ENCODE measurements around the gene SESN3.

SESN3 gene

DNA sequence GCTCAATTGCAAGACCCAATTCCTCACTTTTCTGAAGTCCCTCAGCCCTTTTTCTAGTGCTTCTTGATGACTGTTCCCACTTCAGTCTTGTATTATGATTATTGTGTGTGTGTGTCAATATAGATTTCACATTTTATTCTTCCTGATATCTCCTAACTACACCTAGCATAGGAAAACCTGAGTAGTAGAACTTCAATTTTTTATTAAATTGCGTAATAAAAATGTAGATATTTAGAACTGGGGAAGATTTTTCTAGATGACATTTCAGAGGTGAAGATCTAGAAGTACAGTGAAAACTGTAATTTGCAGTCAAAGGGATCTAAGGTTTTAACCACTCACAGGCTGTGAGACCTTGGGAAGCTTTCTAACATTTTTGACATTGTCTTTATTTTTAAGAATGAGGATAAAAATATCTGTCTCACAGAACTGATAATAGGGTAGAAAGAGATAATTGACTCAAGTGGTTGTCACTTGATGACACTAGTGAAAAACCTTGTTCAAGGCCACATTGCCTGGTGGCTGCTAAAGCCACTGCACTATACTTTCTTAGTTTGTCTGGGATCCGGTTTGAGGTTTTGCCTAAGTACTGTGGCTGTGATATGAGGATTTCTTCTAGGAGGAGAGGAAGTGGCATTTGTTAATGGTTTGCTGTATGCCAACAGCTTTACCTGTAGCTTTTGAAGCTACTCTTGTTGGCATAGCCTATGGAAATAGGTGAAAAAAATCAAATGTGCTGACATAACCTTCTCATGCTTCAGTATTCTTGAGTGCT is 32.2 kb upstream of the SESN3 start:
- POLR2A ChIA-PET: interaction anchor here (1.1 kb wide), 1 partner anchor 32 kb away, joined by 3 read pairs; no protein-coding TSS in a partner anchor
- TF ChIP-seq ZNF501 (tag by site-specific recombination; IDR thresholded peaks at IDR 0.05): no peak
- no peak for TF ChIP-seq ZNF660 (tag by site-specific recombination; IDR thresholded peaks at IDR 0.05)
- no peak for TF ChIP-seq SP2 (tag by site-specific recombination; IDR thresholded peaks at IDR 0.05)
- TF ChIP-seq ZNF596 (tag by site-specific recombination; IDR thresholded peaks at IDR 0.05): no peak
- no peak for TF ChIP-seq ZNF654 (tag by site-specific recombination; IDR thresholded peaks at IDR 0.05; ENCODE audit: low read depth)
- TF ChIP-seq KLF9 (tag by site-specific recombination; IDR thresholded peaks at IDR 0.05; ENCODE audit: low read depth): no peak
- no peak for TF ChIP-seq ZNF341 (tag by site-specific recombination; IDR thresholded peaks at IDR 0.05; ENCODE audit: low read depth)
- no peak for TF ChIP-seq OVOL3 (tag by site-specific recombination; IDR thresholded peaks at IDR 0.05)
- no peak for TF ChIP-seq ZNF23 (tag by site-specific recombination; IDR thresholded peaks at IDR 0.05; ENCODE audit: borderline replicate concordance)
- TF ChIP-seq, protein P1, sequence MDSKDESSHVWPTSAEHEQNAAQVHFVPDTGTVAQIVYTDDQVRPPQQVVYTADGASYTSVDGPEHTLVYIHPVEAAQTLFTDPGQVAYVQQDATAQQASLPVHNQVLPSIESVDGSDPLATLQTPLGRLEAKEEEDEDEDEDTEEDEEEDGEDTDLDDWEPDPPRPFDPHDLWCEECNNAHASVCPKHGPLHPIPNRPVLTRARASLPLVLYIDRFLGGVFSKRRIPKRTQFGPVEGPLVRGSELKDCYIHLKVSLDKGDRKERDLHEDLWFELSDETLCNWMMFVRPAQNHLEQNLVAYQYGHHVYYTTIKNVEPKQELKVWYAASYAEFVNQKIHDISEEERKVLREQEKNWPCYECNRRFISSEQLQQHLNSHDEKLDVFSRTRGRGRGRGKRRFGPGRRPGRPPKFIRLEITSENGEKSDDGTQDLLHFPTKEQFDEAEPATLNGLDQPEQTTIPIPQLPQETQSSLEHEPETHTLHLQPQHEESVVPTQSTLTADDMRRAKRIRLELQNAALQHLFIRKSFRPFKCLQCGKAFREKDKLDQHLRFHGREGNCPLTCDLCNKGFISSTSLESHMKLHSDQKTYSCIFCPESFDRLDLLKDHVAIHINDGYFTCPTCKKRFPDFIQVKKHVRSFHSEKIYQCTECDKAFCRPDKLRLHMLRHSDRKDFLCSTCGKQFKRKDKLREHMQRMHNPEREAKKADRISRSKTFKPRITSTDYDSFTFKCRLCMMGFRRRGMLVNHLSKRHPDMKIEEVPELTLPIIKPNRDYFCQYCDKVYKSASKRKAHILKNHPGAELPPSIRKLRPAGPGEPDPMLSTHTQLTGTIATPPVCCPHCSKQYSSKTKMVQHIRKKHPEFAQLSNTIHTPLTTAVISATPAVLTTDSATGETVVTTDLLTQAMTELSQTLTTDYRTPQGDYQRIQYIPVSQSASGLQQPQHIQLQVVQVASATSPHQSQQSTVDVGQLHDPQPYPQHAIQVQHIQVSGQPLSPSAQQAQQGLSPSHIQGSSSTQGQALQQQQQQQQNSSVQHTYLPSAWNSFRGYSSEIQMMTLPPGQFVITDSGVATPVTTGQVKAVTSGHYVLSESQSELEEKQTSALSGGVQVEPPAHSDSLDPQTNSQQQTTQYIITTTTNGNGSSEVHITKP (tag by site-specific recombination; IDR thresholded peaks at IDR 0.05): no peak
- no peak overlapping the region for H3K27ac ChIP-seq (ENCODE audit: extremely low read depth, low read depth, low read length)
- H3K9me3 ChIP-seq (ENCODE audit: control insufficient read depth, insufficient read depth, low read depth, low read length): no peaks in the 10 kb centered on the region
- H3K36me3 ChIP-seq (ENCODE audit: control insufficient read depth in 2 of 2, insufficient read depth in 1 of 2, low read length in 2 of 2): no peaks in the 10 kb centered on the region
- CTCF ChIA-PET: interaction anchor here (0.6 to 1.3 kb wide), 4 partner anchors 8 to 442 kb away, joined by 3 to 4 read pairs (median 3); no protein-coding TSS in a partner anchor
- H3K4me3 ChIP-seq (ENCODE audit: low read depth, low read length): no peak overlapping the region
- H3K4me1 ChIP-seq (ENCODE audit: control insufficient read depth, insufficient read depth, low read length): no peaks in the 10 kb centered on the region

GRCh38 chr11:95257456-95257971 is 26.5 kb upstream of the SESN3 start:
- H3K27ac ChIP-seq (ENCODE audit: extremely low read depth, low read depth, low read length): no peak overlapping the region
- ChIA-PET CTCF (interaction anchor here (1.0 kb wide), 1 partner anchor 82 kb away, joined by 3 read pairs; no protein-coding TSS in a partner anchor), POLR2A (interaction anchor here (1.3 kb wide), 1 partner anchor 26 kb away, joined by 3 read pairs; the partner anchor contains the start of gene SESN3)
- no peaks in the 10 kb centered on the region for H3K9me3 ChIP-seq (ENCODE audit: control insufficient read depth, insufficient read depth, low read depth, low read length)
- H3K36me3 ChIP-seq (ENCODE audit: control insufficient read depth in 2 of 2, insufficient read depth in 1 of 2, low read length in 2 of 2): no peaks in the 10 kb centered on the region
- H3K4me3 ChIP-seq (ENCODE audit: low read depth, low read length): no peak overlapping the region
- TF ChIP-seq ZNF600 (tag by site-specific recombination; IDR thresholded peaks at IDR 0.05): no peak
- no peak for TF ChIP-seq ZBTB26 (tag by site-specific recombination; optimal IDR thresholded peaks at IDR 0.05)
- no peak for TF ChIP-seq ZNF280C (tag by site-specific recombination; IDR thresholded peaks at IDR 0.05)
- TF ChIP-seq ZNF10 (tag by site-specific recombination; IDR thresholded peaks at IDR 0.05): no peak
- TF ChIP-seq, protein P2, sequence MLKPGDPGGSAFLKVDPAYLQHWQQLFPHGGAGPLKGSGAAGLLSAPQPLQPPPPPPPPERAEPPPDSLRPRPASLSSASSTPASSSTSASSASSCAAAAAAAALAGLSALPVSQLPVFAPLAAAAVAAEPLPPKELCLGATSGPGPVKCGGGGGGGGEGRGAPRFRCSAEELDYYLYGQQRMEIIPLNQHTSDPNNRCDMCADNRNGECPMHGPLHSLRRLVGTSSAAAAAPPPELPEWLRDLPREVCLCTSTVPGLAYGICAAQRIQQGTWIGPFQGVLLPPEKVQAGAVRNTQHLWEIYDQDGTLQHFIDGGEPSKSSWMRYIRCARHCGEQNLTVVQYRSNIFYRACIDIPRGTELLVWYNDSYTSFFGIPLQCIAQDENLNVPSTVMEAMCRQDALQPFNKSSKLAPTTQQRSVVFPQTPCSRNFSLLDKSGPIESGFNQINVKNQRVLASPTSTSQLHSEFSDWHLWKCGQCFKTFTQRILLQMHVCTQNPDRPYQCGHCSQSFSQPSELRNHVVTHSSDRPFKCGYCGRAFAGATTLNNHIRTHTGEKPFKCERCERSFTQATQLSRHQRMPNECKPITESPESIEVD (tag by site-specific recombination; IDR thresholded peaks at IDR 0.05): no peak
- no peak for TF ChIP-seq BCL6B (tag by site-specific recombination; IDR thresholded peaks at IDR 0.05)
- no peak for TF ChIP-seq OSR2 (tag by site-specific recombination; IDR thresholded peaks at IDR 0.05)
- no peak for TF ChIP-seq ZNF677 (tag by site-specific recombination; IDR thresholded peaks at IDR 0.05)
- no peak for TF ChIP-seq ZNF571 (tag by site-specific recombination; IDR thresholded peaks at IDR 0.05)
- peaks cover 14% of the 10 kb centered on the region for H3K4me1 ChIP-seq (ENCODE audit: control insufficient read depth, insufficient read depth, low read length)

All from HEK293 (cell line).